Measurements from ENCODE around the gene TGFB1I1.

TGFB1I1 gene

DNA sequence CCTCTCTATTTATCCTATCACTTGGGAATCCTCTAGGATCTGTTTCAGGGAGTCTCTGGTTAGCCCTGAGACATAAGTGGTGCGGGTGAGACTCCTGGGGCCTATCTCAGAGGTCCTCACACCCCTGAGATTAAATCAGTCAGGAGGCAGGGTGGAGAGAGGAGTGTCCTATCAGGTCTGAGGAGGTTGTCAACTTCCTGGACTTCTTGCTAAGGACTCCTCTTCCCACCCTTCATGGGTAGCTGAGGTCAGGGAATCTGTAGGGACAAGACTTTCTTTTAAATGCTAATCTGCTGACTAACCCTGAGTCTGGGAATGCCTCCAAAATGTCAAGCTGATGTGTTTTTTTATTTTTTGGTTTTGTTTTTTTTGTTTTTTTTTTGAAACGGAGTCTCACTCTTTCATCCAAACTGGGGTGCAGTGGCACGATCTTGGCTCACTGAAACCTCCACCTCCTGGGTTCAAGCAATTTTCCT is 19.3 kb upstream of the TGFB1I1 start:
- TF ChIP-seq, protein P1, sequence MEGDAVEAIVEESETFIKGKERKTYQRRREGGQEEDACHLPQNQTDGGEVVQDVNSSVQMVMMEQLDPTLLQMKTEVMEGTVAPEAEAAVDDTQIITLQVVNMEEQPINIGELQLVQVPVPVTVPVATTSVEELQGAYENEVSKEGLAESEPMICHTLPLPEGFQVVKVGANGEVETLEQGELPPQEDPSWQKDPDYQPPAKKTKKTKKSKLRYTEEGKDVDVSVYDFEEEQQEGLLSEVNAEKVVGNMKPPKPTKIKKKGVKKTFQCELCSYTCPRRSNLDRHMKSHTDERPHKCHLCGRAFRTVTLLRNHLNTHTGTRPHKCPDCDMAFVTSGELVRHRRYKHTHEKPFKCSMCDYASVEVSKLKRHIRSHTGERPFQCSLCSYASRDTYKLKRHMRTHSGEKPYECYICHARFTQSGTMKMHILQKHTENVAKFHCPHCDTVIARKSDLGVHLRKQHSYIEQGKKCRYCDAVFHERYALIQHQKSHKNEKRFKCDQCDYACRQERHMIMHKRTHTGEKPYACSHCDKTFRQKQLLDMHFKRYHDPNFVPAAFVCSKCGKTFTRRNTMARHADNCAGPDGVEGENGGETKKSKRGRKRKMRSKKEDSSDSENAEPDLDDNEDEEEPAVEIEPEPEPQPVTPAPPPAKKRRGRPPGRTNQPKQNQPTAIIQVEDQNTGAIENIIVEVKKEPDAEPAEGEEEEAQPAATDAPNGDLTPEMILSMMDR (IDR thresholded peaks at IDR 0.05; ENCODE audit: extremely low read depth, insufficient read depth, missing control alignments) = no peak
- in situ Hi-C loops (cut with MboI; ENCODE audit: low pct_unique_long_range_greater_than_20kb, low sequenced_read_pairs, unreplicated experiment) = loop anchor here (25.0 kb wide), 1 partner anchor 410 kb away; the partner anchor contains the start of gene ZNF267
- no peak for DNase-seq (ENCODE audit: low spot score)

DNA sequence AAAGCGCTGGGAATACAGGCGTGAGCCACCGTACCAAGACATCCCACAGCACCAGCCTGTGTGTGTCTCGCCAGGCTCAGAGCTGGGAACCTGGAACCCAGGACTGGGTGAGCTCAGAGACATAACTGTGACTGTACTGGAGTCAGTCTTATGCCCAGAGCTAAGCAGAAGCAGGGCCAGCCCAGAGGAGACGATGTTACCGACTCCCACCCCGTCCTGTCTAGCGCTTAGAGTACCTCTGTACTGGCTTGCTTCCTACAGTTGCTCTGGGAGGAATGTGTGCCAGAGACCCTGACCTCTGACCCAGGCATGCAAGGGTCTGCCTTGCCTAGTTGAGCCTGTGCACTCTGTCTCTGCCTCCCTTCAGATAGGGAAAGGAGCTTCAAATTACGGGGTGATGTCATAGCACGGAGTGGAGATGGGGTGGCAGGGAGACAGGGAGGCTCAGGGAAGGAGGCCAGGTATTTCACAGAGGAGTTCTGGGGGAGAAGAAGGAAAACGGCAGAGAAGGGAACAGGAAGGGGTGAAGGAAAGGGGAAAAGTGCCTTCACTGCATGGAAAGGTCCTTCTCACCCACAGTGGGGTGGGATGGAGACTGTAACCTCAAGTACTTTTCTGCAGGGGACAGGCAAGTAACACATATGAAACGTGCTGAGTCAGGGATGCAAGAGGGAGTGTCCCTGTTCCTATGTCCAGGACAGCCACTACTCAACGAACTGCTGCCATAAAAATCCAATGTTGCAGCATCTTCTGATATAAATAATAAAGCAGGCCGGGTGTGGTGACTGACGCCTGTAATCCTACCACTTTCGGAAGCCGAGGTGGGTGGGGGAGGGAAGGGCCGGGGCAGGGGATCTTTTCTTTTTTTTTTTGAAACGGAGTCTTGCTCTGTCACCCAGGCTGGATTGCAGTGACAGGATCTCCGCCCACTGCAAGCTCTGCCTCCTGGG is 18.4 kb upstream of the TGFB1I1 start:
- in situ Hi-C loops (cut with MboI; ENCODE audit: low pct_unique_long_range_greater_than_20kb, low sequenced_read_pairs, unreplicated experiment) = loop anchor here (25.0 kb wide), 1 partner anchor 409 kb away; the partner anchor contains the start of gene ZNF267
- no peak for DNase-seq (ENCODE audit: low spot score)
- TF ChIP-seq, protein P1 (IDR thresholded peaks at IDR 0.05; ENCODE audit: extremely low read depth, insufficient read depth, missing control alignments) = no peak

DNA sequence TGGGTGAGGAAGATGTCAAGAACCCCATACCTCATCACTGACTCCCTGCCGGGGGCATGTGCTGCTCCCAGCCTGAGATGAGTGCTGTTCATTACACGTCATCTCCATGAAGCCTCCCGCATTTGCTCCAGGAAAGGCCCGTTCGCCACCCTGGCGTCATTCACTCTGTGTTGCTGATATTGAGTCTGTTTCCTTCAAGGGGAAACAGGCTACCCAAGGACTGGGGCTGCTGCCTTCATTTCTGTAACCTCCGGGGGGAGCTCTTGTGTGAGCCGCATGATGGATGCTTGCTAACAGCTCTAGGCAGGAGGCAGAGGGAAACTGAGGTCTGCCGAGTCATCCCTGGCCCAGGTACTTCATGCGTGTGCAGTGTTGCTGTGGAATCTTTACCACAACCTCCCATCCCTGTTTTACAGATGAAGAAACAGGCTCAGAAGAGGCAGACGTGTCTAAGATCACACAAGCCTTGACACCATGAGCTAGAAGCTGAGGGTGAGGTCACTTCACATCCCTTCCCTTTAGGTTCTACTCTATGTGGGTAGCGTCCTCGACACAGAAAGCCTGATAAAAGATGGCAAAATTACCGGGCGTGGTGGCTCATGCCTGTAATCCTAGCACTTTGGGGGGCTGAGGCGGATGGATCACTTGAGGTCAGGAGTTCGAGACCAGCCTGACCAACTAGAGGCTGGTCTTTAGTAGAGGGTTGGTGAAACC is 16.2 kb upstream of the TGFB1I1 start:
- TF ChIP-seq, protein P1 (IDR thresholded peaks at IDR 0.05; ENCODE audit: extremely low read depth, insufficient read depth, missing control alignments) = peak; percentile 52
- no peak for DNase-seq (ENCODE audit: low spot score)
- in situ Hi-C loops (cut with MboI; ENCODE audit: low pct_unique_long_range_greater_than_20kb, low sequenced_read_pairs, unreplicated experiment) = loop anchor here (25.0 kb wide), 1 partner anchor 407 kb away; the partner anchor contains the start of gene ZNF267

- TF ChIP-seq, protein P1 (IDR thresholded peaks at IDR 0.05; ENCODE audit: extremely low read depth, insufficient read depth, missing control alignments) = no peak
- no peak for DNase-seq (ENCODE audit: low spot score)
- in situ Hi-C loops (cut with MboI; ENCODE audit: low pct_unique_long_range_greater_than_20kb, low sequenced_read_pairs, unreplicated experiment) = loop anchor here (25.0 kb wide), 1 partner anchor 405 kb away; the partner anchor contains the start of gene ZNF267
Observed at GRCh38 chr16:31456988-31457360, 15.0 kb upstream of the TGFB1I1 start.

DNA sequence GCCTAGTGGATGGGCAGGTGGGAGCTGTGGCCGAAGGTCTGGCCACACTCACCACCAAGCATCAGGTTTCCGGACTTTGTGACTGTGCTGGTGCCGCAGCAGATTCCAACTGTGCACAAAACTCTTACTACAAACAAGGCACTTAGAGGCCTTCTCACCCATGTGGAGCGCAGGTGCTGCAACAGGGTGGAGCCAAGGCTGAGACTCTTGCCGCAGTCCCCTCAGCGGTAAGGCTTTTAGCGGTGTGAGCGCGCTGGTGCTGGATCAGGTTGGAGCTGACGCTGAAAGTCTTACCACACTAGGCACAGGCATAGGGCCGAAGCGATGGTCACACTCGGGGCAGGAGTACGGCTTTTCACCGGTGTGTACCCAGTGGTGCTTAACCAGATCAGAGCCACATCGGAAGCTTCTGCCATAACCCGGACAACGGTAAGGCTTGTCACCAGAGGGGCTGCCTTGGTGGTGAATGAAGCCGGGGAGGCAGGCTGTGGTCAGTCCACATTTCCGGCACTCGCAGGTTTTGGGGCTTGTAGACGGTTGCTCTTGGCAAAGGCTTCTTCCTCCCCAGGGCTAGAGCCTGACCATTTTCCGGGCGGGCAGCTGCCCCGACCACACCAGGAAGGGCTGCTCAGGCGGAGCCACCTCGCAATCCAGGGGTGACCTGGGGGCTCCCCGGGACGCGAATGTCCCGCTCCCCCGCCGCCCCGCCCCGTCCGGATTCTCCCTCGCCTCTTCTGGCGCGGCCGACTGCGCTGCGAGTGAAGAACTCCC is 13.7 kb upstream of the TGFB1I1 start:
- in situ Hi-C loops (cut with MboI; ENCODE audit: low pct_unique_long_range_greater_than_20kb, low sequenced_read_pairs, unreplicated experiment) = loop anchor here (25.0 kb wide), 1 partner anchor 404 kb away; the partner anchor contains the start of gene ZNF267
- peak; percentile 71 for DNase-seq (ENCODE audit: low spot score)
- TF ChIP-seq, protein P1 (IDR thresholded peaks at IDR 0.05; ENCODE audit: extremely low read depth, insufficient read depth, missing control alignments) = peak; percentile 38

Measured in GM13977 (cell line).